Putamen (tissue), 1 donor: ENCODE measurements around the gene PRKAB1.
A peak's percentile ranks its signal among the peaks of the same experiment; 100 is the strongest.
"Not testable (repeated sequence)": the region's sequence is repeated elsewhere in the genome, so short reads cannot be mapped to it uniquely, and the experiment has no call there.

Experiments
- DNase-seq: peaks from one replicate; pipeline ENCODE4 v3.0.0-alpha.2; 2016; ENCODE audit warnings: low spot score

PRKAB1 gene

DNA sequence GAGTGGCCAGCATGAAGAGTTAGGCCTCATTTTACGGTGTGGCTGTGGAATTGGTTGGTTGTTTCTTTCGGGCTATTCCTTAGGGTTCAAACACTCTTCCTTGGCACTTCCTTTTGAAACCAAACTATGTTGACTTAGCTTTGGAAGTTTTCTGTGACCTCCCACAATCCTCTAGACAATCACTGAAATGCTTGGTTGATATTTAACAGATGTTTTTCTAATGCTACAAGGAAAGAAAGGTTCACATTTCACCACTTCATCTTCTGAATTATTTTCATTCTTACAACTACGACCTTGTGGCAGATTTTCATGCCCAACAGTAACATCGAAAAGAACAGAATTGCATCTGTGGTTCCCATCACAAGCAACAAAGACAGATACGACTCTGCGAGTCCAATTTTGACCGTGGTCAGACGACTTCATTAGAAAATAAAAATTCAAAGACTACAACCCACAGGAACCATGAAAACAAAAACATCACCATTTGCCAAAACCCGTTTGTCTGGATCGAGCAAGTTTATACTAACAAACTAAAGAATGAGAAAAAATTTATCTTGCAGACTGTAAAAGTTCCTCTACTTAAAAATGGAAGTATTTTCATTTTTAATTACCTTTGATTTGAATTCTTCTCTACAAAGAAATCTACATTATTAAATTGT, 16.9 kb downstream of the PRKAB1 start:
- no peak for DNase-seq

- no peak for DNase-seq
These were observed 17.4 kb downstream of the PRKAB1 start for GRCh38 chr12:119685375-119685774.

DNA sequence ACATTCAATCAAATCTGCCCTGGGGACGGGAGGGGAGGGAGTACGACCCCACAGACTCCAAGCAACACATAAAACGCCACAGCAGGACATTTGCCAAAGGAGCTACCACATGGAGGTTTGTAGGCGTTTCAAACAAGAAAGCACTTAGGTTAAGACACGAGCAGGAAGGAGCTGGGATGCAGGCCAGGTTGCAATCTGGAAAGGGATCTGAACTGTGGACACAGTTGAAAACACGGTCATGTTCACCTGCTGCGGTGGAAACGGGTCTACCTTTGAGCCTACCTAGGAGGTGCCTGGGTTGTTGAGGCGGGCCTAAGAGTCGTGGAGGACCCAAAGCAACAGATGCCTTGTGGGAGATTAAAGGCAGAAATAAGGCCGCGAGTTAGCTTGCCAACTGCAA, 18.4 kb downstream of the PRKAB1 start:
- no peak for DNase-seq

- no peak for DNase-seq
These were observed 18.8 kb downstream of the PRKAB1 start for GRCh38 chr12:119686776-119687175.

DNA sequence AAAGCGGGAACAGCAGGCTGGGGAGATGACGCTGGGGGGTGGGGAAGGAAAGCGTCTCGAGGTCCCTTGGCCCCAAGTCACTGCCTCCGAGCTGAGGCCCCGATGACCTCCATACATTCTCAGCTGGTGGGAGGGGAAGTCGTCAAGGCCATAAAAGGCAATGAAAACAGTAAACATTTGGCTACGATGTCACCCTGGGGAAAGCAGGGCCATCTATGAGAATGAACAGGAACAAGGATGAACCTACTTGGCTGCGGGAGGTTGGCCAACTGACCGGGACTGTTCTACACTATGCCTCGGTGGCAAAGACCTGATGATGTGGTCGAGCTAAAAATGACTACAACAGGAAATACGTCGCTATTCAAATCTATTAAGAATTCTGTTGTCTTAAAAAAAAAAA, 19.5 kb downstream of the PRKAB1 start:
- no peak for DNase-seq

DNA sequence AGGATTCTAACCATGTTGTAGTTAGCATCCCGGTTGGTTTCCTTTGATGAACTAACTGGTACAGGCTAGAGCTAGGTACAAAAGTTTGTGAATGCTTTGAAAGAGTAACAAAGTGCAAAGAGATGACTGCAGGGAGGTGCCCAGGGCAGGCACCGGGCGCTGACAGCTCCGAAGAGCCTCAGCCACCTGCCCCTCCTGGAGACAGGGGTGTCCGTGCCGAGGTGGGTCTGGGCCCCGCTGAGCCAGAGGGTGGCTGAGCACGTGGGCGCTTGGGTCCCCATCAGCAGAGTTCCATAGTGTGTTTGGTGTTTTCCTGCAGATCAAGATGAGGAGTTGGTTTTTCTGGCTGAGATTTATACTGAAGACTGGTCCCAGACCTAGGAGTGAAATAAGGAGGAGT, 19.9 kb downstream of the PRKAB1 start:
- no peak for DNase-seq

GRCh38 chr12:119689935-119690500, 22.1 kb downstream of the PRKAB1 start:
- DNase-seq: no peak

DNA sequence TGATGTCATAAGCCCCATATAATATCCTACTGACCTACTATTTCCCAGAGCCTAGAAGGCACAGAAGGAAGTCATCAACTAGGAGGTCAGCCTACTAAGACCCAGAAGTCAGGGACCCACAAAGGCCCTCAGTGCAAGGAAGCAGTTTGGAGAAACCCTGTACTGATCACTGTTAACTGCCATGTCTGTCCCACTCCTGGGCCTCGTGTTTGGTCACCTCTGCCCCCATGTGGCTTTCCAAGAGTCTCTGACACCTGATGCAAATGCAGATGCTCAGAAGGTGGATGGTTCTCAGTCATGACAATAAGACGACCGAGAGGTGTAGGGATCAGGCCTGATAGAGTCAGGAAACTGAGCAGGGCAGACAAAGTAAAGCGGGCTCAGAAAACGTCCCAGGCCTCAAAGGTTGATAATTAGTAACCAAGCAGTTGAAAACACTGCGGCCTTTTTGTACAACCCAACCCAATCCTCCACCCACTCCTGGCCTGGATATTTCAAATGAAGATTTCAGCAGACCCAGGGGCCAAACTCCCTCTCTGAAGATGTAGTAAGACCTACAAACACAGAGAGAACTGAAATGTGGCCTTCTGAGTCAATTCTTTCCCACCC, 23.4 kb downstream of the PRKAB1 start:
- no peak for DNase-seq

GRCh38 chr12:119692410-119692809, 24.5 kb downstream of the PRKAB1 start:
- DNase-seq: no peak

DNA sequence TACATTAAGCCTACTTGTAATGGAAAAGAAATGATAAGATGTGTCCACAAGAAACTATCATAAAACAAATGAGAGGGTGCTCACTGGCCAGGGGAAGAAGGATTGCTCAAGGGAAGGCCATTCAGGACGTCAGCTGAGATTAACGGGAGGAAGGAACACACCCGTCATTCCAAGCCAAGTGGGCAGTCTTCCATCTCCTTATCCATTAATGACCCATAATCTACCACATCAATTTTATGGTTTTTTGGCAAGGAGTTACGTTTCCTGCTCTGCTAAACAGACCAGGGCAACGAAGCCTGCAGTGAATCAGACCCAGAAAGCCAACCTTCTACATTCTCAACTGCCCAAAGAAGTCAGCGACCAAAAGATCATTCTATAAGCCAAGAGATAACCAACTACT, 25.1 kb downstream of the PRKAB1 start:
- DNase-seq: no peak

GRCh38 chr12:119693511-119693910, 25.6 kb downstream of the PRKAB1 start:
- no peak for DNase-seq

DNA sequence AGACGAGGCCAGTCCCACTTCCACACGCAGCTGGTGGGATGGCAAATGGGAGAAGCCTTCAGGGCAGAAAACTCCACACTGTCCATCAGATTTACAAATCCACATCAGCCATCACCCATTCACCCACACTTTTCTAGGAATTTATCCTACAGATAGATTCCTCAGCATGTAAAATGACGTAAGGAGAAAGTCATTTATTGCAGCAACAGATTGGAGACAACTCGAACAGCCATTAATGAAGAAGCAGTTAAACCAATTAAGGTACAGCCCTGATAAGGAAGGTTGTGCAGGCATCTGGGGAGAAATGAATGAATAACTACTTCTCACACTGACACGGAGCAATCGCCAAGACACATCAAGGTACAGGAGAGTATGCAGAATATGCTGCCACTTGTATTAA, 26.2 kb downstream of the PRKAB1 start:
- DNase-seq: no peak

GRCh38 chr12:119695034-119695433, 27.1 kb downstream of the PRKAB1 start:
- no peak for DNase-seq

DNA sequence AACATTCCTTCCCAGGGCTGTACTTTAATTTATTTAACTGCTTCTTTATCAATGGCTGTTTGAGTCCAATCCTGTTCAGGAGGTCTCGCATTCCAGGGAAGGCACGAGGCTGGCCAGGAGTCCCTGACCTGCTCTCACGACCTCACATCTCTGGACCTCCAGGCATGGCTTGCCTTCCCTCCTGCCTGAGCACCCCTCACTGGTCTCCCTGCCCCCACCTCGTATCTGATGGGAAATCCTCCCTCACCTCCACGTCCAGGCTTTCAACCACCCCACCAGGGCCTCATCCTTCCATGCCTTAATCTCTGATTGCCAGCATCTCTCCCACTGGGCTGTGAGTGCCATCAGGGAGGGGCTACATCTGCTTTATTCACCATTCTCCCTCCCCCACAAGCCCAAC, 29.0 kb downstream of the PRKAB1 start:
- DNase-seq: no peak

- DNase-seq: no peak
These were observed 31.3 kb downstream of the PRKAB1 start for GRCh38 chr12:119699199-119699760.

DNA sequence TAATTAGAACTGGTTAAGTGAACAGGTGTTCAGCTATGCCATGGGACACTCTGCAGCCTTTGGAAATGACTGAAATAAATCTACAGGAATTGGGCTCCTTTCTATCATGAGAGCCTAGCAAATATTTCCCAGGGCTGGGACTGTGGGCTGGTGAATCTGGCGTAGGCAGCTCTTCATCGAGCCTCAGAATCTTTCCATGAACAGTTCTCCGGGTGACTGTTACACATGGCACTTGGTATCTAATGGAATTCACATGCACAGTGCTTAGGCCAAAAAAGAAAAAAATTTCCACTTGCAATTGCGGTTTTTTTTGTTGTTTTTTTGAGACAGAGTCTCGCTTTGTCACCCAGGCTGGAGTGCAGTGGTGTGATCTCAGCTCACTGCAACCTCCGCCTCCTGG, 32.1 kb downstream of the PRKAB1 start:
- DNase-seq: peak; percentile 59

DNA sequence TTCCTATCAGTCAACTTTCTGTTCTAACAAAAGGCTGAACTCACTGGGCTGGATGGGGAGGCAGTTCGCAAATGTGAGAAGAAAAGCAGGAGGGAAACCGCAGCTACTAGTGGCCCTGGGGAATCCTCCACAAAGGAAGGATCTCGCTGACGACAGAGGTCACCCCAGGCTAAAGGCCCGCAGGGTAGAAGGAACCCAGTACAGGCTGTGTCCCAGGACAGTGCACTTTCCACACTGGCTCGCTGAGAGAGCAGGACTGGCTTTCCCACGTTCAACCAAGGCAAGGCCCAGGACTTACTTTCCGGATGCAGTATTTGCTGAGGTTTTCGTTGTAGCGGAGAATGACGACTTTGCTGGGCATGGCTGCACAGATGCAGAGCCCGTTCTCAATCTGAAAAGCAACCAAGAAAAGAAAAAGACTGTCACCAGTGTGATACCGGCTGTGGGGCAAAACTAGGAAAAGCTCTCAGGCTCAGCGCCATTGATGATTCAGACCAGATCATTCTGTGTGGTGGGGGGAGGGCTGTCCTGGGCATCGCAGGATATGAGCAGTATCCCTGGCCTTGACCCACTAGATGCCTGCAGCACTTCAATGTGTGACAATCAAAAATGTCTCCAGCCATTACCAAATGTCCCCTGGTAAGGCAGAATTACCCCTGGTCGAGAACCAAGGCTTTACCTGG, 36.3 kb downstream of the PRKAB1 start:
- no peak for DNase-seq

GRCh38 chr12:119705182-119705581, 37.2 kb downstream of the PRKAB1 start:
- no peak for DNase-seq

GRCh38 chr12:119706427-119706826, 38.5 kb downstream of the PRKAB1 start:
- not testable (repeated sequence) for DNase-seq

DNA sequence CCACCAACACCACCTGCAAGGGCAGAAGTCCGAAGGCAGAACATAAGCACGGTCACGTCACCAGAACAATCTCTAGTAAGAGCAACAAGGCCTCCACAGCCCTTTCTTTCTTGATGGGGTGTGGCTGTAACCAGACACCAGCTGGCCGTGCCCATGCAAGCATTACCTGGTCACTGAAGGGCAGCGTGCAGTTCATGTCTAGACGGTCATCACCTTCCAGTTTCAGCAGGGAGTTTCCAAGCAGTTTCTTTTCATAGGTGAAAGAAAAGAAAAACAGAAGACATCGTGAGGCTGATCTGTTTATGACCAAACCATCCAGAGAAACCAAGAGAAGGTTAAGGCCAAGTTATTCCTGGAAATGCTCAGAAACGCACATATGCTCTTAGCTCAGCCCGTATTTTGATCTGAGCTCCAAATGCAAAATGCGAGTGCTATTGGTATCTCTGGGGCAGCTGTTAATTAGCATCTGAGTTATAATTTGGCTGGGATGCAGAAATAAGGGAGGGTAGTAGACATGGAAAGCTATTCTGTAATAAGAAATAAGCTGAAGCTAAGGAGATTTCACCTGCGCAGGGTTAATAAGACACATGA, 42.5 kb downstream of the PRKAB1 start:
- DNase-seq: no peak

- peak; percentile 81 for DNase-seq
These were observed 43.1 kb downstream of the PRKAB1 start for GRCh38 chr12:119710965-119711551.

- no peak for DNase-seq
These were observed 43.8 kb downstream of the PRKAB1 start for GRCh38 chr12:119711693-119712092.
